ENCODE measurements around the gene EML3. TPM values are rescaled to one million over a fixed set of nuclear protein-coding genes. Genes with fewer than 3 reads are reported as not detected.
"Not testable (repeated sequence)": the region's sequence is repeated elsewhere in the genome, so short reads cannot be mapped to it uniquely, and the experiment has no call there.

The EML3 gene
- 100 to 1,000 TPM in 1 of 3 donors, 10 to 100 TPM in 2; 23.6 to 103 (median 79.4) TPM for polyA plus RNA-seq

- peak within 1 kb of the TSS; percentile 93 for H3K27ac ChIP-seq (ENCODE audit: low read depth, low read length)
- 2 to 6% (median 3%) methylated on average over 34 to 86 of the region's 91 CpGs for WGBS, 3 donors
Measured at GRCh38 chr11:62612366-62613290, at the start of gene EML3, which contains the start of gene ROM1. EML3 (minus strand) TSS chr11:62612775; CDS start chr11:62612457, 318 bp downstream. ROM1 (plus strand) TSS chr11:62613257; CDS start chr11:62613282, 25 bp downstream.

GRCh38 chr11:62656796-62657429, 44.3 kb upstream of the EML3 start:
- WGBS, 3 donors = 43 to 74% (median 71%) methylated on average over 5 of the region's 5 CpGs
- H3K27ac ChIP-seq (ENCODE audit: low read depth, low read length) = no peak overlapping the region

GRCh38 chr11:62654297-62654696, 41.7 kb upstream of the EML3 start:
- 88 to 91% (median 89%) methylated on average over 11 of the region's 11 CpGs for WGBS, 3 donors
- H3K27ac ChIP-seq (ENCODE audit: low read depth, low read length) = no peak overlapping the region

GRCh38 chr11:62652161-62653006, 39.8 kb upstream of the EML3 start:
- H3K27ac ChIP-seq (ENCODE audit: low read depth, low read length) = no peak overlapping the region
- WGBS, 3 donors = 34 to 37% (median 36%) methylated on average over 16 of the region's 16 CpGs

- not testable (repeated sequence) for H3K27ac ChIP-seq (ENCODE audit: low read depth, low read length)
- WGBS, 3 donors = 94 to 96% (median 95%) methylated on average over 12 of the region's 12 CpGs
Measured at GRCh38 chr11:62650283-62650682, 37.7 kb upstream of the EML3 start.

- WGBS, 3 donors = 87 to 90% (median 87%) methylated on average over 11 of the region's 11 CpGs
- no peak overlapping the region for H3K27ac ChIP-seq (ENCODE audit: low read depth, low read length)
Measured at GRCh38 chr11:62649486-62649885, 36.9 kb upstream of the EML3 start.

GRCh38 chr11:62648967-62649364, 36.4 kb upstream of the EML3 start:
- no peak overlapping the region for H3K27ac ChIP-seq (ENCODE audit: low read depth, low read length)
- 85 to 92% (median 91%) methylated on average over 11 of the region's 11 CpGs for WGBS, 3 donors

- 91 to 92% (median 91%) methylated on average over 24 of the region's 24 CpGs for WGBS, 3 donors
- no peak overlapping the region for H3K27ac ChIP-seq (ENCODE audit: low read depth, low read length)
Measured at GRCh38 chr11:62648185-62648966, 35.8 kb upstream of the EML3 start.

- no peak overlapping the region for H3K27ac ChIP-seq (ENCODE audit: low read depth, low read length)
- WGBS, 3 donors = 63 to 88% (median 81%) methylated on average over 6 of the region's 6 CpGs
Measured at GRCh38 chr11:62647609-62648005, 35.0 kb upstream of the EML3 start.

GRCh38 chr11:62646825-62647608, 34.4 kb upstream of the EML3 start:
- H3K27ac ChIP-seq (ENCODE audit: low read depth, low read length) = no peak overlapping the region
- 52 to 67% (median 61%) methylated on average over 32 of the region's 32 CpGs for WGBS, 3 donors

GRCh38 chr11:62645946-62646824, 33.6 kb upstream of the EML3 start, which contains the start of gene GANAB:
GANAB (minus strand) TSS chr11:62646613; CDS start chr11:62646599, 14 bp downstream.
- 0% methylated on average over 62 to 73 of the region's 73 CpGs for WGBS, 3 donors
- peak within 1 kb of the TSS; percentile 86 for H3K27ac ChIP-seq (ENCODE audit: low read depth, low read length)

- WGBS, 3 donors = 11 to 13% (median 13%) methylated on average over 11 of the region's 11 CpGs
- H3K27ac ChIP-seq (ENCODE audit: low read depth, low read length) = no peak overlapping the region
Measured at GRCh38 chr11:62645671-62645945, 33.0 kb upstream of the EML3 start.

- no peak overlapping the region for H3K27ac ChIP-seq (ENCODE audit: low read depth, low read length)
- WGBS, 3 donors = 76 to 86% (median 81%) methylated on average over 8 of the region's 8 CpGs
Measured at GRCh38 chr11:62644220-62644619, 31.6 kb upstream of the EML3 start.

- H3K27ac ChIP-seq (ENCODE audit: low read depth, low read length) = no peak overlapping the region
- 62 to 92% (median 85%) methylated on average over 6 of the region's 6 CpGs for WGBS, 3 donors
Measured at GRCh38 chr11:62632492-62632891, 19.9 kb upstream of the EML3 start.

- no peak overlapping the region for H3K27ac ChIP-seq (ENCODE audit: low read depth, low read length)
- 80 to 88% (median 82%) methylated on average over 3 of the region's 3 CpGs for WGBS, 3 donors
Measured at GRCh38 chr11:62627713-62628112, 15.1 kb upstream of the EML3 start.

- 81 to 87% (median 81%) methylated on average over 7 of the region's 7 CpGs for WGBS, 3 donors
- H3K27ac ChIP-seq (ENCODE audit: low read depth, low read length) = peak overlapping the region; percentile 71
Measured at GRCh38 chr11:62622476-62623089, 10.0 kb upstream of the EML3 start.
